A549 (cell line): ENCODE measurements around the gene ADIRF. TPM values are rescaled to one million over a fixed set of nuclear protein-coding genes. Genes with fewer than 3 reads are reported as not detected.

Experiments
- ATAC-seq, 2 experiments: fragments of 200-7000 bp in 1 of 2; fragments of >200 bp in 1 of 2; cut with Nextera tagmentation in 1 of 2; cut with Tn5 transposase in 1 of 2; 3 replicates each; pipeline versions ENCODE4 v1.8.0 to v1.9.1; 2018 to 2020; ENCODE audit warnings: mild to moderate bottlenecking in 1 of 2, moderate library complexity in 1 of 2
- CTCF ChIA-PET: fragments of 300-600 bp; sonication (Branson Sonifier 250); formaldehyde crosslinking; extraction: SDS; loops from one replicate; lab custom pipeline; 2021; ENCODE audit warnings: antibody characterized with exemption, inconsistent platforms; lab: Yijun Ruan, JAX
- POLR2A ChIA-PET: fragments of 350-600 bp; formaldehyde crosslinking; extraction: SDS; loops from one replicate; lab custom pipeline; 2021; ENCODE audit warnings: antibody characterized with exemption, inconsistent platforms; lab: Yijun Ruan, JAX
- DNase-seq, 2 experiments: peaks; one replicate each; pipeline versions ENCODE4 v3.0.0 to v3.0.0-alpha.2; 2011 to 2016; ENCODE audit warnings: low read depth in 1 of 2, low spot score in 1 of 2
- FAIRE-seq: peaks from 2 replicates; lab custom pipeline; 2011; peaks lifted over from hg19 to GRCh38; lab: Jason Lieb, UNC
- H3K27ac ChIP-seq, 2 experiments: fragments of >200 bp; sonication (Bioruptor Twin); formaldehyde crosslinking; 3 replicates each; pipeline ENCODE4 v1.5.1; 2016 to 2017
- H3K4me1 ChIP-seq: fragments of >200 bp; sonication (Bioruptor Twin); formaldehyde crosslinking; 3 replicates; pipeline ENCODE4 v1.6.1; 2016
- H3K4me2 ChIP-seq: fragments of >200 bp; sonication (Bioruptor Twin); formaldehyde crosslinking; 3 replicates; pipeline ENCODE4 v1.6.1; 2016
- H3K4me3 ChIP-seq: fragments of >200 bp; sonication (Bioruptor Twin); formaldehyde crosslinking; 3 replicates; pipeline ENCODE4 v1.5.1; 2016
- H3K9me3 ChIP-seq: fragments of >200 bp; sonication (Bioruptor Twin); formaldehyde crosslinking; 3 replicates; pipeline ENCODE4 v1.6.1; 2016
- CBX2 ChIP-seq: fragments of 200-600 bp; sonication (generic); IDR thresholded peaks from 2 replicates; pipeline ENCODE4 v1.6.1; 2016; ENCODE audit warnings: low read depth, mild to moderate bottlenecking, borderline replicate concordance
- CBX8 ChIP-seq: fragments of 200-600 bp; sonication (generic); IDR thresholded peaks from 2 replicates; pipeline ENCODE4 v1.6.1; 2016
- CHD2 ChIP-seq: fragments of 150-350 bp; IDR thresholded peaks from 2 replicates; pipeline ENCODE4 v1.6.1; 2014; ENCODE audit warnings: low read length; ENCODE audit not compliant: partially characterized antibody
- E2F6 ChIP-seq: IDR thresholded peaks from 2 replicates; pipeline ENCODE4 v1.6.1; 2012; ENCODE audit warnings: low read depth, borderline replicate concordance
- FOSB ChIP-seq: fragments of 250-450 bp; sonication (Bioruptor Pico); IDR thresholded peaks from 2 replicates; pipeline ENCODE4 v1.5.0; 2020; ENCODE audit warnings: mild to moderate bottlenecking, moderate library complexity
- FOXS1 ChIP-seq: fragments of 250-450 bp; sonication (Bioruptor Pico); IDR thresholded peaks from 2 replicates; pipeline ENCODE4 v1.5.0; 2020; ENCODE audit warnings: mild to moderate bottlenecking, moderate library complexity
- GATA3 ChIP-seq: IDR thresholded peaks from 2 replicates; pipeline ENCODE4 v1.6.1; 2012; ENCODE audit warnings: borderline replicate concordance
- HEYL ChIP-seq: fragments of 250-450 bp; sonication (Bioruptor Pico); IDR thresholded peaks from 2 replicates; pipeline ENCODE4 v1.8.0; 2021; ENCODE audit warnings: mild to moderate bottlenecking, moderate library complexity
- HOXB13 ChIP-seq: fragments of 250-450 bp; sonication (Bioruptor Pico); IDR thresholded peaks from 2 replicates; pipeline ENCODE4 v1.5.0; 2020; ENCODE audit warnings: low read depth, mild to moderate bottlenecking, moderate library complexity
- JUN ChIP-seq, 2 experiments: fragments of >200 bp; sonication (Bioruptor Twin); formaldehyde crosslinking; IDR thresholded peaks; 2 replicates in 1 of 2; 3 replicates in 1 of 2; pipeline ENCODE4 v1.6.1; 2016 to 2017
- JUNB ChIP-seq: fragments of >200 bp; sonication (Bioruptor Twin); formaldehyde crosslinking; IDR thresholded peaks from 2 replicates; pipeline ENCODE4 v1.6.1; 2016
- MAFK ChIP-seq: fragments of 450-650 bp; IDR thresholded peaks from 2 replicates; pipeline ENCODE4 v1.6.1; 2014; ENCODE audit not compliant: partially characterized antibody
- MAX ChIP-seq: IDR thresholded peaks from 2 replicates; pipeline ENCODE4 v1.6.1; 2012
- MAZ ChIP-seq: fragments of 150-350 bp; IDR thresholded peaks from 2 replicates; pipeline ENCODE4 v1.6.1; 2014; ENCODE audit warnings: antibody characterized with exemption, low read depth, low read length, borderline replicate concordance
- RCOR1 ChIP-seq: fragments of 150-350 bp; IDR thresholded peaks from 2 replicates; pipeline ENCODE4 v1.6.1; 2014; ENCODE audit warnings: antibody characterized with exemption, low read length, low read depth
- RFX5 ChIP-seq: fragments of 450-650 bp; IDR thresholded peaks from 2 replicates; pipeline ENCODE4 v1.7.1; 2014; ENCODE audit warnings: antibody characterized with exemption, mild to moderate bottlenecking, moderate library complexity
- SMC3 ChIP-seq: fragments of >200 bp; sonication (Bioruptor Twin); formaldehyde crosslinking; IDR thresholded peaks from 3 replicates; pipeline ENCODE4 v1.6.1; 2018; ENCODE audit warnings: inconsistent platforms
- TFCP2L1 ChIP-seq: fragments of 250-450 bp; sonication (Bioruptor Pico); IDR thresholded peaks from 2 replicates; pipeline ENCODE4 v1.5.0; 2021; ENCODE audit warnings: mild to moderate bottlenecking
- ZC3H11A ChIP-seq: fragments of 450-650 bp; IDR thresholded peaks from 2 replicates; pipeline ENCODE4 v1.6.1; 2014; ENCODE audit warnings: antibody characterized with exemption, mild to moderate bottlenecking
- WGBS: methylation state at CpG from one replicate; pipeline ENCODE4 v1.1.6; 2017; ENCODE audit errors: missing lambda C conversion rate; 5-methylcytosine and 5-hydroxymethylcytosine counted together
- polyA plus RNA-seq, 4 experiments: library from polyadenylated mRNA; depleted of rRNA in 3 of 4; stranded (reverse); fragments of >200 nt; fragmentation: RNase III in 1 of 4; extraction: RNeasy Plus Mini Kit Qiagen cat#74134 plus additional on column Dnase treatment in 1 of 4; gene quantifications; 2 replicates in 3 of 4; 3 replicates in 1 of 4; pipeline ENCODE4 v1.2.3, GENCODE V29; 2011 to 2017
- TF ChIP-seq, protein P1 (sequence below): fragments of 150-350 bp; IDR thresholded peaks from 2 replicates; pipeline ENCODE4 v1.6.1; 2014; ENCODE audit warnings: low read depth, mild to moderate bottlenecking, low read length
- TF ChIP-seq, protein P2 (sequence below): fragments of 200-600 bp; sonication (generic); IDR thresholded peaks from 2 replicates; pipeline ENCODE4 v1.6.1; 2016; ENCODE audit warnings: antibody characterized with exemption, mild to moderate bottlenecking, moderate library complexity

Gene ADIRF
- polyA plus RNA-seq, 2 of the 4 experiments (the other 2 are of a cell fraction) = not detected

DNA sequence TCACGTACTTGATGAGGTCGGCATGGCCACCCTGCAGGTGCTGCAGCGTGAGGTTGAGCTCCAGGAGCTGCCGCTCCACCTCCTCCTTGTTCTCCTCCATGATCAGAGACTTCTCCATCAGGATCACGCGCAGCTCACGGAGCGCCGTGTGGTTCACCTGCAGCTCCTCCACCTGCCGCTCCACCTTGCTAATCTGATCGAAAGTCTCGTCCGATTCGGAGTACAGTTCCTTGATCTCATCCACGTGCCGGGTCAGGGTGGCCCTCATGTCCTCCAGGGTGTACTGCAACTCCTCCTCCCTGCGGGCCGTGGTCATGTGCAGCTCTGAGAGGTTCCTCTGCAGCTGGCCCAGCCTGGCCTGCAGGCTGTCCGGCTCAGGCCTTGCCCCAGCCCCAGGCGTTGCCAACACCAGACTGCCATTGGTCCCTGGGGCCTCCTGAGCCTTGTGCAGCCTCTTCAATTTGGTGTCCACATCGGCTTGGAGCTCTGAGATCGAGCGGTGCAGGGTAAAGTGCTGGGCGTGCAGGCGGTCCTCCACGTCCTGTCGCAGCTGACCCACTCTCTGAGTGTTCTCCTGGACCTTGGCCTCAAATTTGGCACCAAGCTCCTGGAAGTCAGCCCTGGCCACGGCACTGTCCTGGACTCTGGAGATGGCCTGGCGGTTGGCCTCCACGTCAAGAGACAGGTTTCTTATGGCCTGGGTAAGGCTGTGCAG lies 24.8 kb upstream of the ADIRF start:
- Histone ChIP-seq H3K4me3 (no peak overlapping the region), H3K27ac (no peak overlapping the region), H3K4me2 (no peak overlapping the region), H3K9me3 (no peaks in the 10 kb centered on the region), H3K4me1 (0 out of 3 replicates have a peak, but pooled peaks cover 4% of the 10 kb centered on the region)
- no peak for TF ChIP-seq MAFK
- TF ChIP-seq RCOR1 = no peak
- TF ChIP-seq FOXS1 (CRISPR knock-in tag) = no peak
- ChIA-PET POLR2A (no interaction called here), CTCF (interaction anchor here (0.6 to 4.3 kb wide), 6 partner anchors 11 to 276 kb away, joined by 3 to 24 read pairs (median 4); partner anchors contain the start of genes ADIRF and SNCG)
- FAIRE-seq (no peak), ATAC-seq (no peak), DNase-seq (no peak)
- WGBS = 88% methylated on average over 28 of the region's 30 CpGs

- Histone ChIP-seq H3K9me3 (no peaks in the 10 kb centered on the region), H3K4me3 (no peak overlapping the region), H3K4me1 (0 out of 3 replicates have a peak, but pooled peaks cover 4% of the 10 kb centered on the region), H3K27ac (no peak overlapping the region), H3K4me2 (no peak overlapping the region)
- TF ChIP-seq MAZ (no peak), FOSB (CRISPR knock-in tag) (no peak), HOXB13 (CRISPR knock-in tag) (no peak), RCOR1 (no peak), GATA3 (no peak), CHD2 (no peak), ZC3H11A (no peak), RFX5 (no peak), HEYL (no peak), E2F6 (no peak), TFCP2L1 (no peak), MAX (no peak), JUN (IDR thresholded peaks at IDR 0.05) (no peak), SMC3 (no peak), CBX2 (no peak), JUNB (no peak), CBX8 (no peak)
- TF ChIP-seq, protein P1, sequence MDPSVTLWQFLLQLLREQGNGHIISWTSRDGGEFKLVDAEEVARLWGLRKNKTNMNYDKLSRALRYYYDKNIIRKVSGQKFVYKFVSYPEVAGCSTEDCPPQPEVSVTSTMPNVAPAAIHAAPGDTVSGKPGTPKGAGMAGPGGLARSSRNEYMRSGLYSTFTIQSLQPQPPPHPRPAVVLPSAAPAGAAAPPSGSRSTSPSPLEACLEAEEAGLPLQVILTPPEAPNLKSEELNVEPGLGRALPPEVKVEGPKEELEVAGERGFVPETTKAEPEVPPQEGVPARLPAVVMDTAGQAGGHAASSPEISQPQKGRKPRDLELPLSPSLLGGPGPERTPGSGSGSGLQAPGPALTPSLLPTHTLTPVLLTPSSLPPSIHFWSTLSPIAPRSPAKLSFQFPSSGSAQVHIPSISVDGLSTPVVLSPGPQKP = no peak
- TF ChIP-seq, protein P2, sequence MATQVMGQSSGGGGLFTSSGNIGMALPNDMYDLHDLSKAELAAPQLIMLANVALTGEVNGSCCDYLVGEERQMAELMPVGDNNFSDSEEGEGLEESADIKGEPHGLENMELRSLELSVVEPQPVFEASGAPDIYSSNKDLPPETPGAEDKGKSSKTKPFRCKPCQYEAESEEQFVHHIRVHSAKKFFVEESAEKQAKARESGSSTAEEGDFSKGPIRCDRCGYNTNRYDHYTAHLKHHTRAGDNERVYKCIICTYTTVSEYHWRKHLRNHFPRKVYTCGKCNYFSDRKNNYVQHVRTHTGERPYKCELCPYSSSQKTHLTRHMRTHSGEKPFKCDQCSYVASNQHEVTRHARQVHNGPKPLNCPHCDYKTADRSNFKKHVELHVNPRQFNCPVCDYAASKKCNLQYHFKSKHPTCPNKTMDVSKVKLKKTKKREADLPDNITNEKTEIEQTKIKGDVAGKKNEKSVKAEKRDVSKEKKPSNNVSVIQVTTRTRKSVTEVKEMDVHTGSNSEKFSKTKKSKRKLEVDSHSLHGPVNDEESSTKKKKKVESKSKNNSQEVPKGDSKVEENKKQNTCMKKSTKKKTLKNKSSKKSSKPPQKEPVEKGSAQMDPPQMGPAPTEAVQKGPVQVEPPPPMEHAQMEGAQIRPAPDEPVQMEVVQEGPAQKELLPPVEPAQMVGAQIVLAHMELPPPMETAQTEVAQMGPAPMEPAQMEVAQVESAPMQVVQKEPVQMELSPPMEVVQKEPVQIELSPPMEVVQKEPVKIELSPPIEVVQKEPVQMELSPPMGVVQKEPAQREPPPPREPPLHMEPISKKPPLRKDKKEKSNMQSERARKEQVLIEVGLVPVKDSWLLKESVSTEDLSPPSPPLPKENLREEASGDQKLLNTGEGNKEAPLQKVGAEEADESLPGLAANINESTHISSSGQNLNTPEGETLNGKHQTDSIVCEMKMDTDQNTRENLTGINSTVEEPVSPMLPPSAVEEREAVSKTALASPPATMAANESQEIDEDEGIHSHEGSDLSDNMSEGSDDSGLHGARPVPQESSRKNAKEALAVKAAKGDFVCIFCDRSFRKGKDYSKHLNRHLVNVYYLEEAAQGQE = no peak
- WGBS = 68% methylated on average over 4 of the region's 4 CpGs
- ChIA-PET CTCF (interaction anchor here (0.6 to 4.3 kb wide), 4 partner anchors 10 to 277 kb away, joined by 3 to 24 read pairs (median 12); partner anchors contain the start of genes ADIRF and SNCG), POLR2A (no interaction called here)
- ATAC-seq = no peak
- DNase-seq = no peak
- FAIRE-seq = no peak
Measured at GRCh38 chr10:86944031-86944419, 24.3 kb upstream of the ADIRF start.
